Sigmoid colon (tissue), 7 donors: ENCODE measurements around the gene SBK2. TPM values are rescaled to one million over a fixed set of nuclear protein-coding genes. Genes with fewer than 3 reads are reported as not detected.

ENCODE experiments used
- DNase-seq: peaks from one replicate; pipeline ENCODE4 v3.0.0-alpha.2; 2019
- H3K27ac ChIP-seq, 4 donors: fragments of 200-600 bp; sonication (generic); one replicate each; pipeline ENCODE4 v1.5.1; 2016 to 2019; ENCODE audit warnings: mild to moderate bottlenecking in 1 of 4
- H3K27me3 ChIP-seq, 3 donors: fragments of 200-600 bp; sonication (generic); one replicate each; pipeline ENCODE4 v1.5.1; 2019; ENCODE audit warnings: mild to moderate bottlenecking in 1 of 3
- H3K36me3 ChIP-seq, 4 donors: fragments of 200-600 bp; sonication (generic); one replicate each; pipeline ENCODE4 v1.5.1; 2016 to 2019
- H3K4me1 ChIP-seq, 4 donors: fragments of 200-600 bp; sonication (generic); one replicate each; pipeline ENCODE4 v1.5.1; 2017 to 2019
- H3K4me3 ChIP-seq, 4 donors: fragments of 200-600 bp; sonication (generic); one replicate each; pipeline ENCODE4 v1.5.1; 2017 to 2019; ENCODE audit warnings: mild to moderate bottlenecking in 2 of 4, moderate library complexity in 1 of 4
- H3K9me3 ChIP-seq, 4 donors: fragments of 200-600 bp in 3 of 4; sonication (generic) in 3 of 4; one replicate each; pipeline versions ENCODE4 v1.5.1 to v1.6.1; 2013 to 2019
- CTCF ChIP-seq, 4 experiments: fragments of 450-650 bp in 3 of 4; fragments of 200-600 bp in 1 of 4; IDR thresholded peaks; one replicate each; pipeline ENCODE4 v1.5.1; 2016 to 2019; ENCODE audit warnings: antibody characterized with exemption in 4 of 4, mild to moderate bottlenecking in 3 of 4, moderate library complexity in 2 of 4
- POLR2A ChIP-seq, 2 donors: fragments of 450-650 bp; IDR thresholded peaks; one replicate each; pipeline ENCODE4 v1.6.1; 2016; ENCODE audit warnings: antibody characterized with exemption in 2 of 2, mild to moderate bottlenecking in 2 of 2, moderate library complexity in 2 of 2
- POLR2AphosphoS5 ChIP-seq, 4 donors: sonication (generic); formaldehyde crosslinking; IDR thresholded peaks; one replicate each; pipeline ENCODE4 v1.6.1; 2017; ENCODE audit warnings: antibody characterized with exemption in 4 of 4
- WGBS, 2 donors: extraction: QIAGEN DNeasy Blood & Tissue Kit; methylation state at CpG; one replicate each; pipeline ENCODE4 v1.1.7; 2013; 5-methylcytosine and 5-hydroxymethylcytosine counted together
- intact Hi-C: fragments of 100-400 bp; cut with DNase I; formaldehyde crosslinking; loops from one replicate; pipeline ENCODE4 v1.15.1; 2023
- polyA plus RNA-seq, 3 donors: library from polyadenylated mRNA; stranded (reverse); fragments of 200-250 nt; gene quantifications; one replicate each; pipeline ENCODE4 v1.2.3, GENCODE V29; 2013
- total RNA-seq, 4 donors: library from RNA; depleted of rRNA; stranded (reverse); fragments of >200 nt; gene quantifications; one replicate each; pipeline ENCODE4 v1.1.0, GENCODE V29; 2016
- donor health status: healthy with polysubstance abuse.
- donor health status: Bipolar disorder and iron deficiency.
- donor health status: healthy.

Gene SBK2
- total and polyA plus RNA-seq, 7 donors, result not detected

- peak; percentile 81 for DNase-seq
- H3K4me3 ChIP-seq, result peak overlapping the region in 3 of 4 donors; percentile 25 to 50 (median 27)
- intact Hi-C loops, result loop anchor here (10.0 kb wide), 1 partner anchor 209 kb away; the partner anchor contains the start of genes BRSK1 and HSPBP1
- WGBS, 2 donors, result 36 to 44% methylated on average over 22 of the region's 22 CpGs
- peaks cover 0 to 62% (median 56%) of the 10 kb centered on the region in 4 donors for H3K4me1 ChIP-seq
- no peaks in the 10 kb centered on the region for H3K27me3 ChIP-seq
- no peaks in the 10 kb centered on the region for H3K9me3 ChIP-seq
- H3K36me3 ChIP-seq, result peaks cover 0 to 14% (median 5%) of the 10 kb centered on the region in 4 donors
- peak overlapping the region; percentile 69 to 99 (median 94) for H3K27ac ChIP-seq
- TF ChIP-seq CTCF (IDR thresholded peaks at IDR 0.05), result no peak
- TF ChIP-seq POLR2A (IDR thresholded peaks at IDR 0.05), result peak in 1 of 2 donors; percentile 20
- peak in 3 of 4 donors; percentile 24 to 68 (median 59) for TF ChIP-seq POLR2AphosphoS5 (IDR thresholded peaks at IDR 0.05)
These were observed 42.7 kb downstream of the SBK2 start for GRCh38 chr19:55494172-55494761.

GRCh38 chr19:55493645-55494171 is 43.2 kb downstream of the SBK2 start:
- TF ChIP-seq POLR2A (IDR thresholded peaks at IDR 0.05), result no peak
- TF ChIP-seq CTCF (IDR thresholded peaks at IDR 0.05), result no peak
- WGBS, 2 donors, result 54 to 55% methylated on average over 38 of the region's 38 CpGs
- H3K27me3 ChIP-seq, result no peaks in the 10 kb centered on the region
- intact Hi-C loops, result loop anchor here (10.0 kb wide), 1 partner anchor 209 kb away; the partner anchor contains the start of genes BRSK1 and HSPBP1
- H3K36me3 ChIP-seq, result peaks cover 0 to 14% (median 5%) of the 10 kb centered on the region in 4 donors
- DNase-seq, result no peak
- no peaks in the 10 kb centered on the region for H3K9me3 ChIP-seq
- peak overlapping the region in 3 of 4 donors; percentile 25 to 50 (median 27) for H3K4me3 ChIP-seq
- H3K4me1 ChIP-seq, result peaks cover 0 to 63% (median 58%) of the 10 kb centered on the region in 4 donors
- peak overlapping the region; percentile 69 to 99 (median 94) for H3K27ac ChIP-seq

- peak in 1 of 4 donors; percentile 28 for TF ChIP-seq POLR2AphosphoS5 (IDR thresholded peaks at IDR 0.05)
- TF ChIP-seq CTCF (IDR thresholded peaks at IDR 0.05), result no peak
- Histone ChIP-seq H3K36me3 (peaks cover 0 to 10% (median 5%) of the 10 kb centered on the region in 4 donors), H3K27ac (peak overlapping the region; percentile 69 to 99 (median 94)), H3K4me3 (peak overlapping the region in 3 of 4 donors; percentile 23 to 50 (median 25)), H3K27me3 (no peaks in the 10 kb centered on the region), H3K9me3 (no peaks in the 10 kb centered on the region), H3K4me1 (peaks cover 0 to 63% (median 59%) of the 10 kb centered on the region in 4 donors)
- DNase-seq, result peak; percentile 71
- intact Hi-C loops, result loop anchor here (10.0 kb wide), 1 partner anchor 208 kb away; the partner anchor contains the start of genes BRSK1 and HSPBP1
- WGBS, 2 donors, result 58 to 59% methylated on average over 18 of the region's 18 CpGs
These were observed 43.8 kb downstream of the SBK2 start for GRCh38 chr19:55493052-55493644.

- H3K27me3 ChIP-seq, result no peaks in the 10 kb centered on the region
These were observed 44.5 kb downstream of the SBK2 start for GRCh38 chr19:55492362-55492944.

More at GRCh38 chr19:55492362-55492944, 44.5 kb downstream of the SBK2 start:
- TF ChIP-seq POLR2A (IDR thresholded peaks at IDR 0.05) (no peak), POLR2AphosphoS5 (IDR thresholded peaks at IDR 0.05) (peak in 2 of 4 donors; percentile 13 to 46)
- DNase-seq, result no peak
- peak overlapping the region; percentile 68 to 99 (median 94) for H3K27ac ChIP-seq
- H3K4me1 ChIP-seq, result peaks cover 0 to 66% (median 66%) of the 10 kb centered on the region in 4 donors
- intact Hi-C loops, result loop anchor here (10.0 kb wide), 1 partner anchor 208 kb away; the partner anchor contains the start of genes BRSK1 and HSPBP1
- 23 to 52% methylated on average over 12 of the region's 12 CpGs for WGBS, 2 donors
- H3K9me3 ChIP-seq, result no peaks in the 10 kb centered on the region
- H3K4me3 ChIP-seq, result no peak overlapping the region
- peaks cover 0 to 10% (median 2%) of the 10 kb centered on the region in 4 donors for H3K36me3 ChIP-seq
